ENCODE results near the gene CD2AP.

DNA sequence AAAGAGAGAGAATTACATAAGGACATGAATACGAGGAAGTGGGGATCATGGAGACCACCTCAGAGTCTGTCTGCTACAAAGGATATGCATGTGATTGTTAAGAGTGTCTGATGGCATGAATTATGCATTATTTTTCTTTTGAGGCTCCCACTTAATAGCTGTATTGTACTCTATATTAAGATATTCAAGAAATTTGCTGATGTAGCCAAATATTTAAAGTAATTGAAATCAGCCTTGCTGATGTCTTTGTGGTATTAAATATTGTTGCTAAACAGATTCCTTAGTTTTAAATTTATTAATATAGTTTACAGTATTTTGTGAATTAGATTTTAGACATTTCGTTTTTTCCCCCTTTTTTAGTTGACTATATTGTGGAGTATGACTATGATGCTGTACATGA is 25.3 kb downstream of the CD2AP start:
- no peak for TF ChIP-seq CTCF (IDR thresholded peaks at IDR 0.05)
- no peak for TF ChIP-seq POLR2A (IDR thresholded peaks at IDR 0.05)
- no peak for TF ChIP-seq EP300 (IDR thresholded peaks at IDR 0.05)
- TF ChIP-seq POLR2AphosphoS5 (IDR thresholded peaks at IDR 0.05): no peak

Measured in gastroesophageal sphincter (tissue), 3 donors.